IPS-11a (cell line): ENCODE results near the gene CHSY1.
A peak's percentile ranks its signal among the peaks of the same experiment; 100 is the strongest.
"Not testable (repeated sequence)": the region's sequence is repeated elsewhere in the genome, so short reads cannot be mapped to it uniquely, and the experiment has no call there.

Experiments used
- H3K4me3 ChIP-seq: one replicate; pipeline ENCODE4 v1.5.1; 2013; ENCODE audit warnings: low read depth, low read length, control low read depth

Gene CHSY1

DNA sequence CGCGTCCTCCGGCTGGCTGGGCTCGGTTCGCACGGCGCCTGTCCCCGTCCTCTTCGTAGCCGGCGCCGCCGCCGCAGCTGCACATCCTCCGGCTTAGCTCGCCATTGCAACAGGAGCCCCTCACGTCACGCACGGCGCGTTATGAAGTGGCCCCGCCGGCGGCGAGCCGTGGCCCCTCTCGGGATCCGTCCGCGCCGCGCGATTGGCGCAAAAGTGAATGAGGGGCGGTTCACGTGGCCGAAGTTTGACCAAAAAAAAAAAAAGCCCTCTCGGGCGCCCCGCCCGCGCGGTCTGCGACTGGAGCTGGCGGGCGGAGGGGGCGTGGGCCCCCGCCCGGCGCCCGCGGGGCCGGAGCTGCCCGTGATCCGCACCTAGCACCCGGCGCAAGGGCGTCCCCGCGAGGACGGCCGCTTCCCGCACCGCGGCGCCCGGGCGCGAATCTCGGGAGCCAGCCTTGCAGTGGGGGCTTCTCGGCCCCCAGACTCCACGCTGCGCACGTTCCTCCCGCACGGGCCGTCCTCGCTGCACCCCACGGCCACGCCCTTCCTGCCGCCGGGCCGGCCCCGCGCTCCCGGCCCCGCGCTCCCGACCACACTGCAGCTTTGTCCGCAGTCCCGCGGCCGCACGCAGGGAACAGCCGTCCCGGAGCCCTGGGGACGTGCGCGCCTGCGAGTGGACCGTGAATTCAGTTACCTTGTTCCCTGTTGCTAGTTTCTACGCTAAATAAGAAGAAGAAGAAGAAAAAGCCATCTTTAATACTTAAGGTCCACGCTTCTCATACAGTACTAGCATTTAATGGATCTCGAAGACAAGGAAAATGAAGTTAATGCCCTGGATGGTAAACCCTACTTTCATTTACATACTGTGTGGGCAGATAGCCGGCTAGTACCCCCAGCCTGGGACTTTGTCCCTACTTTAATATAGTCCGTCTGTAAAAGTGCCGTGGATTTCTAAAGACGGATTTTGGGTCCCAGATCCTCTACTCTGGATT is at the start of gene CHSY1:
TSS of gene CHSY1 (minus strand) at position 219 of the 991 bp plus-strand sequence. CDS start 592 bp downstream, outside the sequence.
- H3K4me3 ChIP-seq: peak within 1 kb of the TSS; percentile 83

- no peak overlapping the region for H3K4me3 ChIP-seq
These were observed 44.9 kb upstream of the CHSY1 start for GRCh38 chr15:101296418-101297405.

DNA sequence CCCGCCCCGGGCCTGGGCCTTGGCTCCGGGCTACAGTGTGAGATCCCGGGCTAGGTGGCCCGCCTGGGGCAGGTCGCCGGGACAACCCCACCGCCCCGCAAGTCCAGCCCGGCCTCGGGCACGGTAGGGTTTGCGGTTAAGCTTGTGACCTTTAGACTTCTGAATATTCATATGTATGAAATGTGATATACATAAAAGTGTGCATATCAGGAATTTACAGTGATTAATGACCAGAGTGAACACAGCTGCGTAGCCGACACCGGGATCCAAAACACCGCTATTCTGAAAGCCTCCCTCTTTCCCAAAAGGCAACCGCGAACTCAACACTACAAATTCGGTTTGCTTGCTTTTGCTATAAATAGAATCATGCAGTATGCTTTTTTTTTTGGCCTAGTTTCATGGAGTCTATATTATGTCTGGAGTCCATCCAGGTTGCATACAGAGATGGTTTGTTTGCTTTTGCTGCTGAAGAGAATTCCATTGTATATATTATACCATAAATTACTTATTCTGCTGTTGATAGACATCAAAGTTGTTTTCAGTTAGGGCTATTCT is 43.8 kb upstream of the CHSY1 start:
- H3K4me3 ChIP-seq: peak overlapping the region; percentile 93

- peak within 1 kb of the TSS; percentile 93 for H3K4me3 ChIP-seq
These were observed 43.1 kb upstream of the CHSY1 start, which contains the start of gene SNRPA1 for GRCh38 chr15:101294731-101295606. Gene SNRPA1 (minus strand): TSS chr15:101295248. CDS start chr15:101295178, 70 bp downstream.

DNA sequence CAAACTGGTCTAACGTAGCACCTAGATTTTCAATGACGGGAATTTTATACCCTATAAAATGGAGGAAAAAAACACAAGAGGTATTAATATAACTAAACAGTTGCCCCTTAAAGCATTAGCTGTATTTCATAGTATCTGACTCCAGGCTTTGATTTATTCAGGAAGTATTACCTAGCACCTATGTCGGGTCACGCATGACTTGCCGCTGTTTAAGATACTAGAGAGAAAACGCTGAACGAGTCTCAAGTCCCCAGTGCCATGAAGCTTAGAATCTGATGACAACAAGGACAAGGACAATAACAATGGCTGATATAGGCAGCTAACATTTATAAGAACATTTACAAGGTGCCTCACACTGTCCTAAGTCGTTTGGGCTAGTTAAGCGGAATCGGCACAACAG is 41.3 kb upstream of the CHSY1 start:
- peak overlapping the region; percentile 93 for H3K4me3 ChIP-seq

GRCh38 chr15:101288905-101289513 is 37.2 kb upstream of the CHSY1 start:
- H3K4me3 ChIP-seq: no peak overlapping the region

- H3K4me3 ChIP-seq: not testable (repeated sequence)
These were observed 35.5 kb upstream of the CHSY1 start for GRCh38 chr15:101287342-101287741.

DNA sequence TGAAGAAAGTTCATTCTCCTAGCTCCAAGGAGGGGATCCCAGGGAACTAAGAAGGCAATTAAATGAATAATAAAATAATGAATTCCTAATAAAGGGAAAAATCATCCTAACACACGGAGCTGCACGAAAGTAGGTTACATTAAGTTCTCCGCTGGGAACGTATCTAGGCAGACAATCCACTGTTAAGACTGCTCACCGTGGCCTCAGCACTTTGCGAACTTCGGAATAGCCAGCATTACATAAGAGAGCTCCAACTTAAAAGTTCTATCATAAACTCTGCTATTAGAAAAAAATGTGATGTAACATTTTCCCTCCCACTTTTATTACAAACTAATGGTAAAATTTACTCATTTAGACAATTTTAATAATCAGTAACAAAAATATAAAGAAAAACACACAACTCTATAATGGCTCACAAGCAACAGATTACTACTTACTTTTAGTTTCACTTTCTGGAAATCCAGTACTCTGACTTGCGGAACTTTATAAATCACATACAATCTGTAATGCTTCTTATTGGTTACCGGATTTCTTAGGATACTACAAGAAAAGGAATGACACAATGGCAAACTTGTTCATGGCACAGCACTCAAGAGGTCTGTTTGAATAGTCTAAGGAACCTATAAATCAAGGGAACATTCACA is 34.7 kb upstream of the CHSY1 start:
- no peak overlapping the region for H3K4me3 ChIP-seq

DNA sequence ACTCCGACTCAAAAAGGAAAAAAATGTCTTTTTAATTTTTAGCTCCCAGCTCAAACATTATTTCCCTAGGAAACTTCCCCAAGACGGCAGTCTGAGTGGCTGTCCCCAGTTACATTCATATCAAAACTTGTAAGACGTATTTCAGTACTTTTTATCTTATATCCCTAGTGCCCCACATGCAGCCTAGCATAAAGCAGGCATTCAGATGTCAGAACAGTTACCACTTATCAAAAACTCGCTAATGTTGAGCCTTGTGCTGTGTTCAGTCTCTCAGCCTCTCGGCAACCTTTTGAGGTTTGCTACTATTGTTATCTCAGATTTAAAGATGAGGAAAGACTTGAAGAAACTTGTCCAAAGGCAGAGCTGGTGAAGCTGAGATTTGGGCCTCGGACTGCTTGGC is 32.1 kb upstream of the CHSY1 start:
- no peak overlapping the region for H3K4me3 ChIP-seq

- no peak overlapping the region for H3K4me3 ChIP-seq
These were observed 28.2 kb upstream of the CHSY1 start for GRCh38 chr15:101280007-101280406.

- peak overlapping the region; percentile 47 for H3K4me3 ChIP-seq
These were observed 26.2 kb upstream of the CHSY1 start for GRCh38 chr15:101277943-101278564.

DNA sequence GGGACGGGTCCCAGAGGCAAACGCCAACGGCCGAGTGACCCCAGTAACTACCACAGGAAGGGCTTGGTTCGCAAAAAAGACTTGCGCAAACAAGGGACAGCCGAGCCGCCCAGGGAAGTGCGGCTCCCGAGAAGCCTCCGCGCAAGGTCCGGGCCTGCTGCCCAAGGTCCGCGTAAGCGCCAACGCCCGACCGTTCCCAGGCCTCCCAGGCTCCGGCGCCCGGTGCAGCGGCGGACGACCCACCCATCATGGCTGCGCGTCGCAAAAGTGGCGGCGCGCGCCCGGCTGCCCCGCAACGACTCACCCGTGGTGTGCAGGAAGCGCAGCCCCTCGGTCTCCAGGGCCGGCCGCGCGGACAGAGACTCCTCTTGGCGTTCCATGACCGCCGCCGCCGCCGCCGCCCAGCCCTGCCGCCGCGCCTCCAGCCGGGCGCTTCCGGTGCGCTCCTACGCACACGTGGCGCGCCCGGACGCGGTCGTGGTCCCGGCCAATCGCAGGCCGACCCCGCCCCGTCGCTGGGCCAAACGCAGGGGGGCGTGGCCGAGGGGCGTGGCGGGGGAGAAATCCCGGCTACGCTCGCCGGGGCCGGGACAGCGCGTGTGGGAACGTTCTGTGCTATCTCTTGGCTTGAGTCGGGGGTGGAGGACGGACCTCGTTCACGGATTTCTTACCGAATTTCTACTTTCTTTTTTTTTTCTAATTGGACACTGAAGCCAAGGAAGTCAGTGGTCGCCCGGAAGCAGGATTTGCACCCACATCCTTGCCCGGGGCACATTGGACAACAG is 25.4 kb upstream of the CHSY1 start, which contains the start of gene SELENOS:
TSS of gene SELENOS (minus strand) at position 448 of the 785 bp plus-strand sequence. CDS start at position 380, 68 bp downstream.
- peak within 1 kb of the TSS; percentile 87 for H3K4me3 ChIP-seq

- peak overlapping the region; percentile 87 for H3K4me3 ChIP-seq
These were observed 24.7 kb upstream of the CHSY1 start for GRCh38 chr15:101276501-101277037.

DNA sequence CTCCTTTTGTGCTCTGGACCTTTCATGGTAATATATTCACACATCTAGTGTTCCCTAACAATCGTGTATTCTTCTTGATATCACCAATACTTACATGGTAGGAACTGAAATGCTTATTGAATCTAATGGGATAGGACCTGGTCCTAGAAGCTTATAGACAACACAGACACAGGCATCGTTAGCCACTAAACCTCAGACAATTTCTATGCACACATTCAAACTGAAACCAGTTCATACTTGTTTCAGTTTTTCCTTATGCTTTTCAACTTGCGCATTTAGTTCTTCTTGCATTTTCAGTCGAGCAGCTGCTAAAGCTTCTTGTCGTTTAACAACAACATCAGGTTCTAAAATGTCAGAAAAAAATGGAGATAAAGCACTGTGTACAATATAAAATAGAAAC is 23.2 kb upstream of the CHSY1 start:
- H3K4me3 ChIP-seq: no peak overlapping the region

- no peak overlapping the region for H3K4me3 ChIP-seq
These were observed 21.7 kb upstream of the CHSY1 start for GRCh38 chr15:101273534-101273933.

DNA sequence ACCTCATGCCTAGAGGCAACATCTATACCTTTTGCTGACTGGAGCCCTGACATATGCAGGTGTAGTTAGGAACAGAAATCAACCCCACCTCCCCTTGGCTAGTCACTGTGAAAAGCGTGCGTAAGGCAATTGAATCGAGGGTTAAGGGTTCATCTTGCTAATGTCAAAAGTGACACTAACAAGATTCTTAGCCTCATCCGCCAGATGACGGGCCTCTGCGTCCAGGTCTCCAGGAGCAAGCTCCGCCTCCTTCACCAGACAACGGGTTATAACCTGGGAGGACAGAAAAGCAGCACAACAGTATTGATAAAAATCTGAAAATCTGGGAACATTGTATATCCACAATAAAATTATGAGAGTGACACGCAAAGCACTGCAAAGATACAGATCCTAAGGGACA is 20.7 kb upstream of the CHSY1 start:
- no peak overlapping the region for H3K4me3 ChIP-seq

DNA sequence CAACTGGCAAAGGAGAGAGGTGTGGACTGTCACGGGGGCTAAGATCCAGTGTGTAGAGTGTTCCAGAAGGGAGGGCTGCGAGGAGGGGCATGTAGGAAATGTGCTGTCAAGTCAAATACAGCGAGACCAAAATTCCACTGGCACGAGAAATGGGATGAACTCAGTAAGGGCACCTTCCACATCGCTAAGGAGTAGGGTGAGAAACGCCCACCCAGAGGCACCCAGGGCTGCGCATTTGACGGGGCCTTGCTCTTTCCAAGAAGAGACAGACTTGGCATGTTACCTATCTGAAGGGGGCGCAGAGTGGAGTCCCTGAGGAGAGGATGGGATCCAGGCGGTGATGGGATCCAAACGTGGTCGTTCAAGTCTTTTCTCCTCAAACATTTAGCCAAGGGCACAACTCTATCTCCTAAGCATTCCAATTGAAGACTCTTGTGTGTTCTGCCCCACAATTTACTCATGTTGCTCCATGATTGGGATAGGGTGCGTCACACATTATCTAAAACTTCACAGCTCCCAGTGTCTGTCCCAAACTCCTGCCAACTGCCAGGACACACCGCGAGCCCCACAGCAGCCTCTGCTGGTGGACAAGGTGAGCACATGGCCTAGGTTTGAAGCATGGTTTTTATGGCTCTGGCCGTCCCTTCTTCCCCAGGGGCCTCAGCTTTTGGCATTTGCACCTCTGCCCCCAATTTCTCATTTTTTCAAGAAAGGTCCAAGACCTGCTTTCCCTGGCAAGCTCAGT is 17.8 kb upstream of the CHSY1 start:
- H3K4me3 ChIP-seq: no peak overlapping the region
